ENCODE results near the gene CELSR3. TPM values are rescaled to one million over a fixed set of nuclear protein-coding genes. Genes with fewer than 3 reads are reported as not detected.

The CELSR3 gene
- polyA plus RNA-seq, 1 experiment, result 0.55 TPM

DNA sequence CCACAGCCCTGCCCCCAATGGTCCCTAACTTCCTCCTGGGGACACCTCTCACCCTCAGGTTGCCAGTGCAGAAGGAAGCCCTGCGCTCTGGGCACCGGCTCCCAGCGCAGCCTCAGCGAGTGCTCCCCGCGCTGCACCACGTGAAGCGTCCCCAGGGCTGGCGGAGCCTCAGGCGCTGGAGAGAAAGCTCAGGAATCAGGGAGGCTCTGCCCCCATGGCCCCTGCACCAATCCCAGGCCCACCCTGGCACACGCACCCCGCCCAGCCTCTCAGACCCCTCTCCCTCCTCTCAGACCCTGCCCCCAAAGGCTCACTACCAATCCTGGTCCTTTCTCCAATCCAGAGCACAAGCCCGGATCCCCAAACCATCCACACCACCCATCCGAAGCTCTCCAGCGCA lies 74.5 kb downstream of the CELSR3 start:
- no peak for DNase-seq (ENCODE audit: low read depth, low spot score)
- TF ChIP-seq, protein P1, sequence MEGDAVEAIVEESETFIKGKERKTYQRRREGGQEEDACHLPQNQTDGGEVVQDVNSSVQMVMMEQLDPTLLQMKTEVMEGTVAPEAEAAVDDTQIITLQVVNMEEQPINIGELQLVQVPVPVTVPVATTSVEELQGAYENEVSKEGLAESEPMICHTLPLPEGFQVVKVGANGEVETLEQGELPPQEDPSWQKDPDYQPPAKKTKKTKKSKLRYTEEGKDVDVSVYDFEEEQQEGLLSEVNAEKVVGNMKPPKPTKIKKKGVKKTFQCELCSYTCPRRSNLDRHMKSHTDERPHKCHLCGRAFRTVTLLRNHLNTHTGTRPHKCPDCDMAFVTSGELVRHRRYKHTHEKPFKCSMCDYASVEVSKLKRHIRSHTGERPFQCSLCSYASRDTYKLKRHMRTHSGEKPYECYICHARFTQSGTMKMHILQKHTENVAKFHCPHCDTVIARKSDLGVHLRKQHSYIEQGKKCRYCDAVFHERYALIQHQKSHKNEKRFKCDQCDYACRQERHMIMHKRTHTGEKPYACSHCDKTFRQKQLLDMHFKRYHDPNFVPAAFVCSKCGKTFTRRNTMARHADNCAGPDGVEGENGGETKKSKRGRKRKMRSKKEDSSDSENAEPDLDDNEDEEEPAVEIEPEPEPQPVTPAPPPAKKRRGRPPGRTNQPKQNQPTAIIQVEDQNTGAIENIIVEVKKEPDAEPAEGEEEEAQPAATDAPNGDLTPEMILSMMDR (IDR thresholded peaks at IDR 0.05; ENCODE audit: low read depth, low read length), result no peak
- Histone ChIP-seq H3K4me3 (ENCODE audit: low read depth, low read length) (no peak overlapping the region), H3K27ac (ENCODE audit: low read depth, low read length) (no peak overlapping the region), H3K27me3 (ENCODE audit: control insufficient read depth, insufficient read depth, low read length) (no peaks in the 10 kb centered on the region), H3K9me3 (ENCODE audit: control insufficient read depth, insufficient read depth, low read length) (no peaks in the 10 kb centered on the region; the same call in 1 of the 2 replicates)
- POLR2A ChIA-PET, result interaction anchor here (1.6 kb wide), 1 partner anchor 22 kb away, joined by 5 read pairs; no protein-coding TSS in a partner anchor
- CTCF ChIA-PET, result no interaction called here

GRCh38 chr3:48587686-48588085 lies 75.0 kb downstream of the CELSR3 start:
- ChIA-PET CTCF (no interaction called here), POLR2A (interaction anchor here (1.6 kb wide), 1 partner anchor 22 kb away, joined by 5 read pairs; no protein-coding TSS in a partner anchor)
- no peak for DNase-seq (ENCODE audit: low read depth, low spot score)
- H3K27me3 ChIP-seq (ENCODE audit: control insufficient read depth, insufficient read depth, low read length), result no peaks in the 10 kb centered on the region
- H3K27ac ChIP-seq (ENCODE audit: low read depth, low read length), result no peak overlapping the region
- H3K9me3 ChIP-seq (ENCODE audit: control insufficient read depth, insufficient read depth, low read length), result no peaks in the 10 kb centered on the region; the same call in 1 of the 2 replicates
- H3K4me3 ChIP-seq (ENCODE audit: low read depth, low read length), result no peak overlapping the region
- TF ChIP-seq, protein P1 (IDR thresholded peaks at IDR 0.05; ENCODE audit: low read depth, low read length), result no peak

Small RNAs within 50 kb of the gene (small RNA-seq; reads per million reads assigned to genes)
- not detected for gene AC141002.1 (ENCODE audit: insufficient read length, low read depth)

Other genes with a start within 250 kb of the CELSR3 start
- 13.4 and 18.3 TPM in 2 replicates for gene PLXNB1, start 232.8 kb downstream of the CELSR3 start, polyA plus RNA-seq (2011; rRNA removed)
- 9.5 and 11.1 TPM in 2 replicates for gene CCDC51, start 222.8 kb downstream of the CELSR3 start, polyA plus RNA-seq (2011; rRNA removed)
- 207 and 316 TPM in 2 replicates for gene TMA7, start 222.6 kb downstream of the CELSR3 start, polyA plus RNA-seq (2011; rRNA removed)
- 5.1 and 5.8 TPM in 2 replicates for gene ATRIP, start 216.1 kb downstream of the CELSR3 start, polyA plus RNA-seq (2011; rRNA removed)
- gene SHISA5, start 158.7 kb downstream of the CELSR3 start, polyA plus RNA-seq (2011; rRNA removed), result 124 and 151 TPM in 2 replicates
- 6.1 and 7.2 TPM in 2 replicates for gene PFKFB4, start 106.1 kb downstream of the CELSR3 start, polyA plus RNA-seq (2011; rRNA removed)
- gene UCN2, start 99.1 kb downstream of the CELSR3 start, polyA plus RNA-seq (2011; rRNA removed), result 1.2 and 2.2 TPM in 2 replicates
- gene COL7A1, start 67.6 kb downstream of the CELSR3 start, polyA plus RNA-seq (2011; rRNA removed), result 19.8 and 25.8 TPM in 2 replicates
- 379 and 468 TPM in 2 replicates for gene UQCRC1, start 53.2 kb downstream of the CELSR3 start, polyA plus RNA-seq (2011; rRNA removed)
- not detected in 2 replicates for gene TMEM89, start 41.1 kb downstream of the CELSR3 start, polyA plus RNA-seq (2011; rRNA removed)
- gene SLC26A6, start 27.4 kb downstream of the CELSR3 start, polyA plus RNA-seq (2011; rRNA removed), result 22.2 and 23.1 TPM in 2 replicates
- gene NCKIPSD, start 23.0 kb upstream of the CELSR3 start, polyA plus RNA-seq (2011; rRNA removed), result 25.4 and 36.3 TPM in 2 replicates
- 110 and 115 TPM in 2 replicates for gene IP6K2, start 54.3 kb upstream of the CELSR3 start, polyA plus RNA-seq (2011; rRNA removed)
- 19.6 and 20.7 TPM in 2 replicates for gene PRKAR2A, start 185.0 kb upstream of the CELSR3 start, polyA plus RNA-seq (2011; rRNA removed)
- 26.6 and 30.0 TPM in 2 replicates for gene SLC25A20, start 236.0 kb upstream of the CELSR3 start, polyA plus RNA-seq (2011; rRNA removed)